AG09309 (cell line): ENCODE data around the gene KIFC3.

Source experiments
- DNase-seq: peaks from one replicate; pipeline ENCODE4 v3.0.0-alpha.2; 2010; ENCODE audit warnings: low read depth
- H3K4me3 ChIP-seq: 2 replicates; pipeline ENCODE4 v1.5.1; 2011; ENCODE audit warnings: mild to moderate bottlenecking, low read depth, low read length, moderate library complexity; ENCODE audit not compliant: control insufficient read depth
- TF ChIP-seq, protein P1 (sequence below): IDR thresholded peaks from 2 replicates; pipeline ENCODE4 v1.5.1; 2011; ENCODE audit warnings: mild to moderate bottlenecking, low read depth, low read length, inconsistent platforms; ENCODE audit not compliant: insufficient read depth, control insufficient read depth; ENCODE audit errors: missing control alignments

Gene KIFC3

GRCh38 chr16:57830890-57831484 is 28.7 kb upstream of the KIFC3 start:
- DNase-seq = no peak
- TF ChIP-seq, protein P1, sequence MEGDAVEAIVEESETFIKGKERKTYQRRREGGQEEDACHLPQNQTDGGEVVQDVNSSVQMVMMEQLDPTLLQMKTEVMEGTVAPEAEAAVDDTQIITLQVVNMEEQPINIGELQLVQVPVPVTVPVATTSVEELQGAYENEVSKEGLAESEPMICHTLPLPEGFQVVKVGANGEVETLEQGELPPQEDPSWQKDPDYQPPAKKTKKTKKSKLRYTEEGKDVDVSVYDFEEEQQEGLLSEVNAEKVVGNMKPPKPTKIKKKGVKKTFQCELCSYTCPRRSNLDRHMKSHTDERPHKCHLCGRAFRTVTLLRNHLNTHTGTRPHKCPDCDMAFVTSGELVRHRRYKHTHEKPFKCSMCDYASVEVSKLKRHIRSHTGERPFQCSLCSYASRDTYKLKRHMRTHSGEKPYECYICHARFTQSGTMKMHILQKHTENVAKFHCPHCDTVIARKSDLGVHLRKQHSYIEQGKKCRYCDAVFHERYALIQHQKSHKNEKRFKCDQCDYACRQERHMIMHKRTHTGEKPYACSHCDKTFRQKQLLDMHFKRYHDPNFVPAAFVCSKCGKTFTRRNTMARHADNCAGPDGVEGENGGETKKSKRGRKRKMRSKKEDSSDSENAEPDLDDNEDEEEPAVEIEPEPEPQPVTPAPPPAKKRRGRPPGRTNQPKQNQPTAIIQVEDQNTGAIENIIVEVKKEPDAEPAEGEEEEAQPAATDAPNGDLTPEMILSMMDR = no peak
- H3K4me3 ChIP-seq = no peak overlapping the region

- TF ChIP-seq, protein P1 = no peak
- no peak for DNase-seq
- H3K4me3 ChIP-seq = no peak overlapping the region
Observed at GRCh38 chr16:57829969-57830360, 27.7 kb upstream of the KIFC3 start.

GRCh38 chr16:57828272-57829161 is 26.2 kb upstream of the KIFC3 start:
- TF ChIP-seq, protein P1 = no peak
- no peak for DNase-seq
- no peak overlapping the region for H3K4me3 ChIP-seq

DNA sequence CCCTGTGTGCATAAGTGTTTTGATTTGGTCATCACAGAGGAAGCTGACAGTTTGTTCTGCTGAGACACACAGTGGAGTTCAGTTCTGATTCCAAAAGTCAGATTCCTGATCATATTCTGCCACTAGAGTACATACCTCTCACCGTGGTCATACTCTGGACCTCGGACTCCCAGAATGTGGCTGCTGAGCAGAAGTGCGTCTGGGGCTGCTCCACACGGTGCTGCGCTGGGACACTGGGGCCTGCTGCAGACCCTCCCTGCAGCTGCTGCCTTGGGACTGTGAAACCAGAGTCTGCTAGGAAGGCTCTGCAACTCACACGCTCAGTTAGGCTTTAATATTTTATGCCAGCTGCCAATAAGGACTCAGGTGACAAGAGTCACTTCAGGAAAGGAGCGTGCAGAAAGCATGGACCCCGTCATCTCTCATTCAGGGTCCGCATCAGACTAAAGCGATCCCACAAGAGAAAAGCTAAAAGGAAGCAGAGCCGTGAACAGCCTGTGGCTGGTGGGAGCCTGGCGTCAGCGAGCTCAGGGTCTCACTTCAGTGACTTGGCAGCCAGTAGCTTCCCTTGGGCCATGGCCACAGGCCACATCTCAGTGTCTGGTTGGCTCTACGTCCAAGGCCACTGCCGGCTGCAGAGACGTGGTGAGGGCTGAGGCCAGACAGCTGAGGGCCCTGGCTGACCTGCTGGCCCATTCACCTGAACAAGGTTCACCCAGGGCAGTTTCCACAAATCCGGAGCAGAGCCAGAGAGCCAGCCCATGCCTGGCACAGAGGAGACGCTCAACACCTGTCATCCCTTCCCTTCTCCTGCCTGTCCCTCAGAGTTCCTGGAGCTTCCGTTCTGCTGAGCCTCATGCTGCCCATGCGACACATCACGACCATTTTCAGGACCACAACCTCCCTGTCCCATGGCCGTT is 24.7 kb upstream of the KIFC3 start:
- H3K4me3 ChIP-seq = no peak overlapping the region
- TF ChIP-seq, protein P1 = no peak
- DNase-seq = no peak

DNA sequence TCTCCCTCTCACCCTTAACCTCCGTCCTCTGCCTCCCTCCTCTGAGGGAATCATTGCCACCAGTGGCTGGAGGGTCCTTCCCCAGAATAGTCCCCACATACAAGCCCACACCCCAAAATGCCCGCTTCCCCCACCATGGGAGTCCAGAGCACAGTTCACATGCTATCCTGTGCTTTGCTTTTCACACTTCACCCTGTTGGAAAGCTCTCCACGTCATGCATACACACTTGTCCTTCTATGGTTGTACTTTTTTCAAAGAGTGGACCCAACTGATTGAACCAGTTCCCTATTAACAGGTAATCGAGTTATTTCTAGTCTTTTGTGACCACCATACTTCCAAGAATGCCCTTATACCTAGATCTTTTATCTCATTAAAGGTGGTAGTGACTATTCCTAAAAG is 23.8 kb upstream of the KIFC3 start:
- DNase-seq = no peak
- H3K4me3 ChIP-seq = no peak overlapping the region
- TF ChIP-seq, protein P1 = no peak

- DNase-seq = no peak
- TF ChIP-seq, protein P1 = no peak
- no peak overlapping the region for H3K4me3 ChIP-seq
Observed at GRCh38 chr16:57825298-57826044, 23.2 kb upstream of the KIFC3 start.
